G401.6 (cell line): Measurements from ENCODE around the gene THAP5.

Experiments
- FAIRE-seq: peaks from 2 replicates; lab custom pipeline; 2012; peaks lifted over from hg19 to GRCh38; lab: Jason Lieb, UNC

The THAP5 gene, protein sequence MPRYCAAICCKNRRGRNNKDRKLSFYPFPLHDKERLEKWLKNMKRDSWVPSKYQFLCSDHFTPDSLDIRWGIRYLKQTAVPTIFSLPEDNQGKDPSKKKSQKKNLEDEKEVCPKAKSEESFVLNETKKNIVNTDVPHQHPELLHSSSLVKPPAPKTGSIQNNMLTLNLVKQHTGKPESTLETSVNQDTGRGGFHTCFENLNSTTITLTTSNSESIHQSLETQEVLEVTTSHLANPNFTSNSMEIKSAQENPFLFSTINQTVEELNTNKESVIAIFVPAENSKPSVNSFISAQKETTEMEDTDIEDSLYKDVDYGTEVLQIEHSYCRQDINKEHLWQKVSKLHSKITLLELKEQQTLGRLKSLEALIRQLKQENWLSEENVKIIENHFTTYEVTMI

DNA sequence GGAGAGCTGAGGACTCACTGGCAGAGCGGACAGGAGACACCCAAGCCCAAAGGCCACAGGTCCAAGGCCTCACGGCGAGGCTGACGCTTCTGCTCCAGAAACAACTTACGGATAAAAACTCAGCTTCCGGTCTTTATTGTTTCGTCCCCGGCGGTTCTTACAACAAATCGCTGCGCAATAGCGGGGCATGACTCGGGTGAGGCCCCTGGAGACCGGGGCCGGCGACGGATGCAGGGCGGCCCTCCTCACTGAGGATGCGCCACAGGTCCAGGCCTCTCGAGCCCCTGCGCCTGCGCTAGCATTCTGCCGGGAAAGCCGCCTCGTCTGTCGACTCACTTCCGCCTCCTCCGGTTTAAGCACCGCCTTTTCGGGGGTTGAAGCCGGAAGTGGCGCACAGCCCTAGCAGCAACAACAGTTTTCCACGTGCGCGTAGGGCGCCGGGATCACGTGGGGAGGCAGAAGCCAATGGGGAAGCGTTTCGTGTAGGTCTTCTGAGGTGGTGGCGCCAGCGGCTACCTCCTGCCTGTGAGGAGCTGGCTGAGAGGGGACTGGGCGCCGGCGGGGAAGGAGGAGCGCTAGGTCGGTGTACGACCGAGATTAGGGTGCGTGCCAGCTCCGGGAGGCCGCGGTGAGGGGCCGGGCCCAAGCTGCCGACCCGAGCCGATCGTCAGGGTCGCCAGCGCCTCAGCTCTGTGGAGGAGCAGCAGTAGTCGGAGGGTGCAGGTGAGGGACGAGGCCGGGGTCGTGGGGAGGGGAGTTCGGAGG lies at the start of gene THAP5, which contains the start of gene DNAJB9:
Gene THAP5 (minus strand): TSS at position 326 of the 765 bp plus-strand sequence. CDS start 137 bp downstream, at position 189.
Gene DNAJB9 (plus strand): TSS at position 494 of the 765 bp plus-strand sequence. CDS start 1,853 bp downstream, outside the sequence.
- peak; percentile 97 for FAIRE-seq

DNA sequence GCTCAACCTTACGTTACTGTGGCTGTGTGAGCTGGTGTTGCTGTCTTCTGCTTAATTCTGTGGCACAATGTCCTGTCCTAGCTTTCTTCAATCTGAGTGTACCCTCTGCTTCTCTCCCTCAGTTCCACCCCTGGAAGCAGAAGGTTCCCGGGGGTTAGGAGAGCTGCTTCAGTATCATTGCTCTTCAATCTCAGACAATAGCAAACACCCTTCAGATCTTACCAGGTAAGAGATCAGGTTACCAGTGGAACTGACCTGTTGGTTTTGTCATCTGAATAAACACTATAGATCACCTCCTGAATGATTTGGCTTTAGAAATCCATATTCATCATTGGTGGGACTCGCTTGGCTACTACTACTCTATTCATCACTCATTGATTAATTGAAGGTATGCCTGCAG lies 48.5 kb upstream of the THAP5 start:
- FAIRE-seq: no peak

DNA sequence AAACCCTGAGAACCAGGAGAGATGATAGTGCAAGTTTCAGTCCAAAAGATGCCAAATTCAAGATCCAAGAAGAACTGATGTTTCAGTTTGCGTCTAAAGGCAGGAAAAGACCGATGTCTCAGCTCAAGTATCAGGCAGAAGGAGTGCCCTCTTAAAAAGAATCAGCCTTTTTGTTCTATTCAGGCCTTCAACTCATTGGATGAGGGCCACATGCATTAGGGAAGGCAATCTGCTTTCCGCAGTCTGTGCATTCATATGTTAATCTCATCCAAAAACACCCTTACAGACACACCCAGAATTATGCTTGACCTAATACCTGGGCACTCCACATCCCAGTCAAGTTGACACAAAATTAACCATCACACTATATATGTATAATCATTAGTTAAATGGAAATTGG lies 45.4 kb upstream of the THAP5 start:
- FAIRE-seq: no peak

- no peak for FAIRE-seq
These were observed 44.5 kb upstream of the THAP5 start for GRCh38 chr7:108613949-108614381.

DNA sequence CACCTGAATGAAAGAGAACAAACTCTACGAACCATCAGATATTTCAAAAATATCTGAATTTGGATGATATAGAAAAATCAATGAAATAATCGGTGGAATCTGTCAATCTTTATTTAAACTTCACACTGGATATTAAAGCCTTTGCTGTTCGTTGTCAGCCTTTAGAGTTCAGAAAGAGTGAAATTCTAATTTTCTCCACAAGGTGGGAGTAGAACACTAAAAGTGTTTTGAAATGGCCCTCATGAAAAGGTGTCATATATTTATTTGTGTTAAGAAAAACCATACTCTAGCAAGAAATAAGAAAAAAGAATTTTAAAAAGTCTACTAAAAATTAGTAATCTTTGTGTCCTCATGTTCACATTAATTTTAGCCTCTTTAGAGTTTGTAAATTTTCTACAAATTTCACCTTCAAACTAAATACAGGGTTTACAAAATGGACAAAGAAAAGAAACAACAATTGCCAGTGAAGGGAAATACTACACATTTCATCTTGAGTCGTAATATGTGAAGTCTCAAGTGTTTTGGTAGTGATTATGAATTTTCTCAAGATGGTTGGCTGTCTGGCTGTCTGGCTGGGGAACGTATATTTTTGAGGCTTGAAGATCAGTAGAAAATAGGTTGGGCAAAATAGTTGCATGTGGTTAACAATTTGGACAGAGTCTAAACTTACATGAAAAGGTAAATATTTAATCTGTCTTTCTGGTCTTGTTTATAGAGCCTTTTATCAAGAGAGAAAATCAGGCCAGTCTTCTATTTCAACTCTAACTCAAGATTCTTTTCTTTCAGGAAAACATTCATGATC lies 43.8 kb upstream of the THAP5 start:
- FAIRE-seq: peak; percentile 96

GRCh38 chr7:108611268-108611667 lies 41.8 kb upstream of the THAP5 start:
- FAIRE-seq: no peak

- no peak for FAIRE-seq
These were observed 40.1 kb upstream of the THAP5 start for GRCh38 chr7:108609643-108610042.

- FAIRE-seq: no peak
These were observed 36.2 kb upstream of the THAP5 start for GRCh38 chr7:108605559-108606201.

DNA sequence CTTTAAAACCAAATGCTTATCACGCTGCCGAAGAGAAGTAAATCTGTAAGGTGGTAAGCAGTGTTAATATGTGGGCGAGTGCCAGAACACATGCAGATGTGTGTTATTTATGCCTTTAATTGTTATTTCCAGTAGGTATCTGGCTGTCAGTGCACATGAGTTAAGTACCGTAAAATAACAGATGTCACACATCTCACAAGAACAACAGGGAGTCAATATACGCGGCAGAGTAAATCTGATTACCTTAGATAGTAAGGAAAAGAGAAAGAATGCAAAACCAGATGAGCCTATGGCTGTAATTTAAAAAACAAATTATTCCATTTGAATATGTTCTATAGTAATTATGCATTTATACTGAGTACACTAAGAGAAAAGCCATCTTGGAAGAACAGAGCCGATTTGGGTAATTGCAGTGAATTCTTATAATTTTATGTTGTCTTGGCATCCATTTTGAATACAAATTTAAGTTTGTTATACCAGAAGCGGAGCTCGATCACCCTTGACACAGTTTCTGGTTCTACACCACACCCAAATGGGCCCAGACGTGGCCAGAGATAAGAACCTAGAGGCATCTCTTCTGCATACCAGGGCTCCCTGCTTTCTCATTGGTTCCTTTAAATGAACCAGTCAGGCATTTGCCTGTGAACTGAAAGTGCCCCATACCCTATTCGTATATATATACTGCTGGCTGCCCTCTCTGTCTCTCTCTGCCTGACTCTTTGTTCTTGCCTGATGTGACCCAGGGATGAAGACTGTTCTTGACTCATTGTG lies 35.0 kb upstream of the THAP5 start:
- no peak for FAIRE-seq

GRCh38 chr7:108603656-108604306 lies 34.3 kb upstream of the THAP5 start:
- no peak for FAIRE-seq

DNA sequence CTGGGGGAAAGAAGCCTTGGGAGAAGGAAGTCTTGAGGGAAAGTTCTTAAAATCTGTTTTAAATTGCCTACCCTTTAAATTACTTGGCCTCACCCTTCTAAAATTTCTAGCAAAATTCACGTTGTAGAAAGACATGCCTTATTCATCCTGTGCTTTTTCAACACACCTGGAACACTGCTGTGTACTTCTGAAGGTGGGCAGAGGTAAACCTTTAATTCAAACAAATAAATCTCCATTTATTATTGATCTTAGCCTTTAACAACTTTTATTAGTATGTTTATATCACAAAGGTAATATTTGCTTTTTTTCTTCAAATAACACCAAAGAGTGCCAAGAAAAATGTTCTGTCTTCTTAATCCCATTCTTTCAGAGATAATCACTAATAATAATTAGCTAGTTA lies 30.9 kb upstream of the THAP5 start:
- FAIRE-seq: no peak

DNA sequence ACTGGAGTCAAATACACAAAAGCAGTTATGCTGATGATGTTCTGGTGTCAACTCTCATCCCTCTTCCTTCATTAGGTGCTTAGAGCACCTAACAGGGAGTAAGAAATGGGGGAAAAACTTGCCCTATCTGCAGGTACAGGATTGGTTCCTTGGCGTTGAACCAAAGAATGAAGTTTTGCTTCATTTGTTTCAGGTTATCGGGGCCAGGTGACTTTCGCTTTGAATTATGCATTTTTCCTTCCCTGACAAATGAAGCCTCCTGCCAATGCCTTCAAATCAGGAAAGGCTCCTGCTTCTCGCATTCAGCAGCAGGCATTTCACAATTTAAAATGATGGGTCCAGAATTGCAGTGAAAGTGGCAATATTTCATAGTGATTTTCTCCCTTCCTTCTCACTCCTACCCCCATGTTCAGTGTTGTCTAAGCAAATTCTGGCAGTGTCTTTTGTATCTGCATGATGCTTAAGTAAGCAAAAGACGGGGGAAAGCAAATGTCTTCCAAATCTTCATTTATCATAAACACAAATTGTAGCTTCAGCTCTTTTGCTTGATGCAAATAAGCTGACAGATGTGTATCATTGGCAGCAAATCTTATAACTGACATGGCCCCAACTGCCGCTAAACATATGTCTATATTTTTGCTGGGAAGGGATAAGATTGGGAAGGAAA lies 29.5 kb upstream of the THAP5 start:
- no peak for FAIRE-seq

- no peak for FAIRE-seq
These were observed 28.6 kb upstream of the THAP5 start for GRCh38 chr7:108598153-108598552.

- no peak for FAIRE-seq
These were observed 27.1 kb upstream of the THAP5 start for GRCh38 chr7:108596560-108596959.

GRCh38 chr7:108592646-108593201 lies 23.2 kb upstream of the THAP5 start:
- no peak for FAIRE-seq

DNA sequence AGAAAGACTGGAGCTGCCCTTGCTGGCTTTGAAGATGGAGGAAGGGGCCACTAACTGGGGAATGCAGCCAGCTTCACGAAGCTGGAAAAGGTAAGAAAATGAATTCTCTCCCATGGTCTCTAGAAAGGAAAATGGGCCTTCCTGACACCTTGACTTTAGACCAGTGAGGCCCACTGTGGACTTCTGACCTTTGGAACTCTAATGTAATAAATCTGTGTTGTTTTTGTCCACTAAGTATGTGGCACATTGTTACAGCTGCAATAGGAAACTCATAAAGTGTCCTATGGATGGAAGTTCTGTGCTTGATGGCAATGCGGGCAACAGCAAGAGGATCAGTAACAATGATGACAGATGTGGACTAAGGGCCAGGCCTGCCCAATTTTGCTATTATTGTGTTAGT lies 21.1 kb upstream of the THAP5 start:
- no peak for FAIRE-seq

- FAIRE-seq: no peak
These were observed 20.4 kb upstream of the THAP5 start for GRCh38 chr7:108589874-108590273.

DNA sequence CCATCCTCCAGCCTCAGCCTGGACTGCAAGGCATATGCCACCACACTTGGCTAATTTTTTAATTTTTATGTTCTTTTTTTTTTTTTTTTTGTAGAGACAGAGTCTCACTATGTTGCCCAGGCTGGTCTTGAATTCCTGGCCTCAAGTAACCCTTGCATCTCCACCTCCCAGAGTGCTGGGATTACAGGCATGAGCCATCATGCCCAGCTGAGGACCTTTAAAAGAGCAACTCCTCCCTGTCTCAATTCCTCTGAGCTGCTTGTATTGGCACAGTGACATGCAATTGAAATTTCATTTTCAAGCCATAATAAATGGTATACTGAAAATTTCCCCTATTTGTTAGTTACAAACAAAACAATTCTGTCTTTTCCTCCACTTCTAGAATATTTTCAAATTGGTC lies 19.7 kb upstream of the THAP5 start:
- FAIRE-seq: no peak

DNA sequence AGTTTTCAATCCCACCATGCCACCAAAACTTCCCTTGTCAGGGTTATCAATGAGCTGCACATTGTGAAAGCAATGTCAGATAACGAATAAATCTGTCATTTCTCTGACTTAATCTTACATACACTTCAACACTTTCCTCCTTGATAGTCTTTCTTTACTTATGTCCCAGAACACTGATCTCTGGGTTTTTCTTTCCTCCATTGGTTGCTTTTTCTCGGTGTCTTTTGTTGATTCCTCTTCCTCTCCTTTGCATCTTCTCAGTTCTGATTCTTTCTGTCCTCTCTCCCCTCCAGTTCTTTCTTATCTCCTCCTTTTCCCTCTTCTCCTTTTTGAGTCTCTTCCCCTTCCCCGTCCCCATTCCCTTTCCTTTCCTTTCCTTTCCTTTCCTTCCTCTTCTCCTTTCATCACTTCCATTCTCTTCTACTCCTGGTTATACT lies 16.8 kb upstream of the THAP5 start:
- FAIRE-seq: no peak

DNA sequence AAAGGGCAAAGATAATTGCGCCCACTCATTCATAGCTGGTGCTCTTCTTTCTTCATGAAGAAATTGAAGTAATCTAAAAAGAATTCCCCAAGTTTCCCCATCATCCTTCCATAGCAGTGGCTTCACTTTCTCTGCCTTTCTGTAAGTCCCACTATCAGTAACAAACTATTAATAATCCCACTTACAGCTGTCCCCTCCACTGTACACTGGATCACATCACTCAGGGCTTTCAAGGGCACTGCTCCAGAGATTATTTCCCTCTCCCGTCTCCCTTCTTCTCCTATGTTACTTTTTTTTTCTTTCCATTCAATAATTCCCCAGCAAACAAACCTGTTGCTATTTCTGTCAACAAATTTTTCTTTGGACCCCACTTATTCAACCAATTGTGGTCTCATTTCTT lies 16.3 kb upstream of the THAP5 start:
- no peak for FAIRE-seq
